HCT116 (cell line): ENCODE measurements around the gene PDIA2. TPM values are rescaled to one million over a fixed set of nuclear protein-coding genes. Genes with fewer than 3 reads are reported as not detected.

Experiments
- ATAC-seq: fragments of 200-7000 bp; cut with Tn5 transposase; 2 replicates; pipeline ENCODE4 v1.9.1; 2020; ENCODE audit warnings: mild to moderate bottlenecking, moderate library complexity
- BruUV-seq: library from RNA; stranded (reverse); fragments of 400-500 nt; replicated peaks from 2 replicates; lab custom pipeline; 2021; lab: Mats Ljungman, UMichigan
- CTCF ChIA-PET: fragments of 300-600 bp; sonication (Branson Sonifier 250); formaldehyde crosslinking; loops from one replicate; lab custom pipeline; 2021; ENCODE audit warnings: antibody characterized with exemption; lab: Charles Lee
- POLR2A ChIA-PET: fragments of 300-600, 350-600 bp; sonication (Branson Sonifier 250); formaldehyde crosslinking; loops from one replicate; lab custom pipeline; 2021; ENCODE audit warnings: antibody characterized with exemption; lab: Charles Lee
- RAD21 ChIA-PET, 2 experiments: fragments of 300-600 bp; sonication (Branson Sonifier 250); formaldehyde crosslinking; loops; one replicate each; lab custom pipeline; 2023; ENCODE audit warnings: low total read pairs in 2 of 2; ENCODE audit not compliant: uncharacterized antibody in 2 of 2, unreplicated experiment in 2 of 2, low non-redundant PET in 1 of 2; lab: Charles Lee
- DNase-seq: peaks from one replicate; pipeline ENCODE4 v3.0.0-alpha.2; 2010; ENCODE audit warnings: low read depth, low spot score
- H2AFZ ChIP-seq: fragments of 200-600 bp; shearing (Covaris generic), sonication (generic); 2 replicates; pipeline ENCODE4 v1.6.1; 2017; ENCODE audit warnings: low read depth, mixed run types, mixed read lengths, antibody characterized with exemption, low read length; ENCODE audit not compliant: poor library complexity, severe bottlenecking
- H3K27ac ChIP-seq: 2 replicates; pipeline ENCODE4 v1.5.1; 2012; ENCODE audit warnings: low read depth, low read length
- H3K27me3 ChIP-seq: fragments of 200-600 bp; sonication (generic); 2 replicates; pipeline ENCODE4 v1.6.1; 2016; ENCODE audit warnings: mixed run types, low read length, mixed read lengths; ENCODE audit not compliant: insufficient read depth
- H3K36me3 ChIP-seq, 2 experiments: fragments of 200-500 bp in 1 of 2; fragments of 200-600 bp in 1 of 2; sonication (Bioruptor generic) in 1 of 2; sonication (generic) in 1 of 2; 2 replicates each; pipeline versions ENCODE4 v1.5.1 to v1.6.1; 2014 to 2016; ENCODE audit warnings: low read length in 2 of 2, inconsistent platforms in 1 of 2, mixed read lengths in 1 of 2, mixed run types in 1 of 2; ENCODE audit not compliant: insufficient read depth in 2 of 2, control insufficient read depth in 1 of 2
- H3K4me1 ChIP-seq, 2 experiments: fragments of 200-600 bp in 1 of 2; sonication (generic) in 1 of 2; 2 replicates each; pipeline versions ENCODE4 v1.5.1 to v1.6.1; 2012 to 2017; ENCODE audit warnings: low read length in 2 of 2, inconsistent platforms in 1 of 2, mild to moderate bottlenecking in 1 of 2, mixed read lengths in 1 of 2, mixed run types in 1 of 2, moderate library complexity in 1 of 2; ENCODE audit not compliant: insufficient read depth in 2 of 2, control insufficient read depth in 1 of 2
- H3K4me2 ChIP-seq: fragments of 200-600 bp; sonication (generic); 2 replicates; pipeline ENCODE4 v1.6.1; 2017; ENCODE audit warnings: mixed run types, low read length, mixed read lengths
- H3K4me3 ChIP-seq, 2 experiments: fragments of 200-600 bp in 1 of 2; sonication (generic) in 1 of 2; replicated peaks in 1 of 2; 2 replicates each; pipeline ENCODE4 v1.5.1; 2011 to 2016; ENCODE audit warnings: low read length in 2 of 2, control low read depth in 1 of 2, low read depth in 1 of 2, mild to moderate bottlenecking in 1 of 2, mixed read lengths in 1 of 2, mixed run types in 1 of 2
- H3K79me2 ChIP-seq: fragments of 200-600 bp; sonication (generic); 2 replicates; pipeline ENCODE4 v1.6.1; 2017; ENCODE audit warnings: mild to moderate bottlenecking, mixed run types, low read length, moderate library complexity, mixed read lengths; ENCODE audit not compliant: insufficient read depth
- H3K9ac ChIP-seq: fragments of 200-600 bp; sonication (generic); 2 replicates; pipeline ENCODE4 v1.6.1; 2016; ENCODE audit warnings: low read length, mixed read lengths
- H3K9me2 ChIP-seq: fragments of 200-600 bp; sonication (generic), shearing (Covaris generic); 2 replicates; pipeline ENCODE4 v1.6.1; 2017; ENCODE audit warnings: mixed run types, mild to moderate bottlenecking, moderate library complexity; ENCODE audit not compliant: insufficient read depth
- H3K9me3 ChIP-seq, 2 experiments: fragments of 200-500 bp in 1 of 2; fragments of 200-600 bp in 1 of 2; sonication (Bioruptor generic) in 1 of 2; sonication (generic) in 1 of 2; 2 replicates each; pipeline ENCODE4 v1.6.1; 2014 to 2017; ENCODE audit warnings: low read length in 2 of 2, mixed read lengths in 2 of 2, inconsistent platforms in 1 of 2, low read depth in 1 of 2, mild to moderate bottlenecking in 1 of 2, mixed run types in 1 of 2, moderate library complexity in 1 of 2; ENCODE audit not compliant: control insufficient read depth in 1 of 2, insufficient read depth in 1 of 2
- H4K20me1 ChIP-seq: fragments of 200-600 bp; sonication (generic), shearing (Covaris generic); 2 replicates; pipeline ENCODE4 v1.6.1; 2017; ENCODE audit warnings: mixed run types, mild to moderate bottlenecking, moderate library complexity; ENCODE audit not compliant: insufficient read depth
- ATF3 ChIP-seq: IDR thresholded peaks from 2 replicates; pipeline ENCODE4 v1.6.1; 2012
- CBX3 ChIP-seq: IDR thresholded peaks from 2 replicates; pipeline ENCODE4 v1.6.1; 2012; ENCODE audit warnings: low read depth
- CTCF ChIP-seq, 3 experiments: fragments of 200-600 bp in 1 of 3; sonication (generic) in 1 of 3; IDR thresholded peaks in 2 of 3; conservative IDR thresholded peaks in 1 of 3; 2 replicates each; pipeline ENCODE4 v1.5.1; 2012 to 2017; ENCODE audit warnings: low read depth in 2 of 3, low read length in 2 of 3, antibody characterized with exemption in 1 of 3, borderline replicate concordance in 1 of 3, control low read depth in 1 of 3, mild to moderate bottlenecking in 1 of 3, mixed read lengths in 1 of 3, mixed run types in 1 of 3, moderate library complexity in 1 of 3; ENCODE audit not compliant: insufficient read depth in 1 of 3
- ELF1 ChIP-seq: IDR thresholded peaks from 2 replicates; pipeline ENCODE4 v1.6.1; 2012; ENCODE audit warnings: low read depth, borderline replicate concordance
- FOSL1 ChIP-seq: IDR thresholded peaks from 2 replicates; pipeline ENCODE4 v1.6.1; 2012; ENCODE audit warnings: low read depth
- JUND ChIP-seq: IDR thresholded peaks from 2 replicates; pipeline ENCODE4 v1.6.1; 2012
- POLR2A ChIP-seq: IDR thresholded peaks from 2 replicates; pipeline ENCODE4 v1.7.0; 2011; ENCODE audit warnings: borderline replicate concordance; ENCODE audit not compliant: insufficient read depth, insufficient read length; ENCODE audit errors: extremely low read depth
- POLR2AphosphoS5 ChIP-seq: IDR thresholded peaks from 2 replicates; pipeline ENCODE4 v1.6.1; 2011; ENCODE audit warnings: mild to moderate bottlenecking, low read depth, low read length, moderate library complexity
- RAD21 ChIP-seq: IDR thresholded peaks from 2 replicates; pipeline ENCODE4 v1.6.1; 2012; ENCODE audit warnings: low read depth, mild to moderate bottlenecking
- SIN3A ChIP-seq: IDR thresholded peaks from 2 replicates; pipeline ENCODE4 v1.6.1; 2012; ENCODE audit warnings: low read depth
- SP1 ChIP-seq: IDR thresholded peaks from 2 replicates; pipeline ENCODE4 v1.6.1; 2012; ENCODE audit warnings: low read depth
- SRF ChIP-seq: IDR thresholded peaks from 2 replicates; pipeline ENCODE4 v1.6.1; 2012; ENCODE audit warnings: low read depth
- TCF7L2 ChIP-seq: IDR thresholded peaks from 2 replicates; pipeline ENCODE4 v1.7.0; 2011; ENCODE audit warnings: borderline replicate concordance, inconsistent platforms; ENCODE audit not compliant: insufficient read depth, insufficient read length; ENCODE audit errors: extremely low read depth
- ZBTB33 ChIP-seq: IDR thresholded peaks from 2 replicates; pipeline ENCODE4 v1.6.1; 2011; ENCODE audit warnings: mild to moderate bottlenecking, low read length, moderate library complexity; ENCODE audit not compliant: insufficient replicate concordance; ENCODE audit errors: extremely low read depth
- ZFX ChIP-seq: fragments of 450-650 bp; IDR thresholded peaks from 2 replicates; pipeline ENCODE4 v1.6.1; 2017
- ZNF274 ChIP-seq: fragments of 200-500 bp; sonication (Bioruptor generic); IDR thresholded peaks from 2 replicates; pipeline ENCODE4 v1.6.1; 2014; ENCODE audit warnings: mild to moderate bottlenecking, low read depth, low read length, inconsistent platforms
- intact Hi-C: fragments of 100-400 bp; cut with micrococcal nuclease; formaldehyde crosslinking; loops from 2 replicates; pipeline ENCODE4 v1.10.0; 2022
- total RNA-seq: library from RNA; stranded (reverse); gene quantifications from one replicate; pipeline ENCODE4 v1.2.1, GENCODE V29; 2021; ENCODE audit not compliant: unreplicated experiment

The PDIA2 gene
- total RNA-seq, 1 experiment from 2014 or later: 0.93 TPM

- Histone ChIP-seq H3K9me2 (no peaks in the 10 kb centered on the region), H3K4me3 (no peak overlapping the region), H4K20me1 (no peaks in the 10 kb centered on the region), H3K4me1 (no peaks in the 10 kb centered on the region), H3K27ac (no peak overlapping the region), H2AFZ (no peak overlapping the region), H3K27me3 (no peaks in the 10 kb centered on the region), H3K4me2 (no peak overlapping the region), H3K36me3 (no peaks in the 10 kb centered on the region), H3K9ac (no peak overlapping the region), H3K79me2 (no peaks in the 10 kb centered on the region), H3K9me3 (no peaks in the 10 kb centered on the region)
- ChIA-PET RAD21 (no interaction called here), POLR2A (no interaction called here), CTCF (no interaction called here)
- ATAC-seq (no peak), DNase-seq (no peak)
- intact Hi-C loops: no loop called here
- TF ChIP-seq CBX3 (no peak), RAD21 (no peak), ZNF274 (no peak), SP1 (no peak), FOSL1 (no peak), POLR2AphosphoS5 (no peak), ATF3 (no peak)
- no TSS peak for BruUV-seq
These were observed 7.8 kb upstream of the PDIA2 start for GRCh38 chr16:275041-275641.

- ChIA-PET POLR2A (no interaction called here), RAD21 (no interaction called here), CTCF (no interaction called here)
- H3K4me3 ChIP-seq: no peak within 1 kb of the TSS
- H3K4me1 ChIP-seq: no peaks in the 10 kb centered on the region
- no peak within 1 kb of the TSS for H3K9ac ChIP-seq
- ATAC-seq (no peak), DNase-seq (no peak)
- H3K9me3 ChIP-seq: no peaks in the 10 kb centered on the region
- H3K27me3 ChIP-seq: no peaks in the 10 kb centered on the region
- H3K36me3 ChIP-seq: no peaks in the 10 kb centered on the region
- no peak within 1 kb of the TSS for H3K27ac ChIP-seq
- H2AFZ ChIP-seq: no peak within 1 kb of the TSS
- H3K9me2 ChIP-seq: no peaks in the 10 kb centered on the region
- no peak within 1 kb of the TSS for H3K4me2 ChIP-seq
- H3K79me2 ChIP-seq: no peaks in the 10 kb centered on the region
- BruUV-seq: no TSS peak
- intact Hi-C loops: no loop called here
- H4K20me1 ChIP-seq: no peaks in the 10 kb centered on the region
- TF ChIP-seq ZBTB33 (no peak), CBX3 (no peak), CTCF (IDR thresholded peaks at IDR 0.05 in 2 of 3, conservative IDR thresholded peaks at IDR 0.05 in 1 of 3; ENCODE audit: borderline replicate concordance in 1 of 3, insufficient read depth in 1 of 3, low read depth in 2 of 3, low read length in 2 of 3) (no peak), POLR2A (no peak), JUND (no peak), ATF3 (no peak), SP1 (no peak), ZFX (no peak), TCF7L2 (no peak), SIN3A (no peak), SRF (no peak), FOSL1 (no peak), ELF1 (no peak), RAD21 (no peak), ZNF274 (no peak)
These were observed 7.2 kb upstream of the PDIA2 start, which contains the start of gene RGS11 for GRCh38 chr16:275786-276232. Gene RGS11 (minus strand): TSS chr16:275944. CDS start chr16:275911, 33 bp downstream.
